HEK293T (cell line): Measurements from ENCODE around the gene WFDC6.

Experiments
- BHLHE40 ChIP-seq: fragments of 450-650 bp; IDR thresholded peaks from 2 replicates; pipeline ENCODE4 v1.6.1; 2016; ENCODE audit warnings: mild to moderate bottlenecking, moderate library complexity, borderline replicate concordance
- ELF4 ChIP-seq: fragments of 450-650 bp; IDR thresholded peaks from 2 replicates; pipeline ENCODE4 v1.6.1; 2017; ENCODE audit warnings: antibody characterized with exemption
- L3MBTL2 ChIP-seq: fragments of 450-650 bp; conservative IDR thresholded peaks from 2 replicates; pipeline ENCODE4 v1.6.1; 2016; ENCODE audit warnings: mild to moderate bottlenecking
- ZNF384 ChIP-seq: fragments of 450-650 bp; IDR thresholded peaks from 2 replicates; pipeline ENCODE4 v1.6.1; 2016

DNA sequence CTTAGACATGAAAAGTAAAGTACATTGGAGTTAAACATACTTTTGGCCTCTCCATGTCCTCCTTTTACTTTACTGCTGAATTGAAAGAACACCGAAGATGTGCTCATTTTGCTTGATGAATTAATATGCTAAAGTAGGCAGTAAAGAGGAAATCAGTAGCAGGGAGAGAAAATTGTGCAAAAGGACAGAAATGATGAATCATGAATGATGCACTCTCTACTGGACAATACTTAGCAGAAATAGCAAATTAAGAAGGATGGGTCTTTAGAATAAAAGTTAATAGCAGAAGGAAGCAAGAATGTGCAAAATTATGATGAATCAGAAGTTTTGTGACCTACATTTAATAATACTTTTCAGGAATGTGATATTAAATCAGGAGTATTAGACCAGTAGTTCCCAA lies 15.5 kb downstream of the WFDC6 start:
- TF ChIP-seq L3MBTL2 (no peak), ELF4 (no peak), BHLHE40 (no peak), ZNF384 (no peak)
